Large intestine (tissue), 3 donors: ENCODE results near the gene GAB2. TPM values are rescaled to one million over a fixed set of nuclear protein-coding genes. Genes with fewer than 3 reads are reported as not detected.

Experiments
- DNase-seq, 2 donors: peaks; one replicate each; pipeline versions ENCODE4 v3.0.0 to v3.0.0-alpha.2; 2013
- H3K27ac ChIP-seq: one replicate; pipeline ENCODE4 v1.5.1; 2013; ENCODE audit warnings: low read length
- H3K27me3 ChIP-seq: 2 replicates; pipeline ENCODE4 v1.6.1; 2013; ENCODE audit warnings: low read length; ENCODE audit not compliant: control insufficient read depth, insufficient read depth
- H3K36me3 ChIP-seq: 2 replicates; pipeline ENCODE4 v1.6.1; 2013; ENCODE audit warnings: low read length; ENCODE audit not compliant: control insufficient read depth, insufficient read depth
- H3K4me1 ChIP-seq: one replicate; pipeline ENCODE4 v1.6.1; 2013; ENCODE audit warnings: low read length; ENCODE audit not compliant: control insufficient read depth, insufficient read depth
- H3K4me3 ChIP-seq: one replicate; pipeline ENCODE4 v1.5.1; 2013; ENCODE audit warnings: low read length
- H3K9me3 ChIP-seq: one replicate; pipeline ENCODE4 v1.6.1; 2013; ENCODE audit warnings: mild to moderate bottlenecking, low read depth, low read length, moderate library complexity; ENCODE audit not compliant: control insufficient read depth
- WGBS: methylation state at CpG from one replicate; pipeline ENCODE4 v1.1.5; 2013; ENCODE audit warnings: low lambda C conversion rate; ENCODE audit not compliant: insufficient coverage; 5-methylcytosine and 5-hydroxymethylcytosine counted together
- polyA plus RNA-seq: library from polyadenylated mRNA; unstranded; fragments of 120-200 nt; gene quantifications from one replicate; pipeline ENCODE4 v1.2.1, GENCODE V29; 2013

GAB2 gene
- polyA plus RNA-seq, 1 donor: 10.7 TPM

- WGBS: no CpG with 5 or more reads among the region's 6 CpGs
- Histone ChIP-seq H3K4me1 (no peaks in the 10 kb centered on the region), H3K4me3 (no peak overlapping the region), H3K27ac (no peak overlapping the region), H3K27me3 (peaks cover 10% of the 10 kb centered on the region), H3K9me3 (peaks cover 8% of the 10 kb centered on the region), H3K36me3 (peaks cover 3% of the 10 kb centered on the region)
- no peak for DNase-seq
Observed at GRCh38 chr11:78199015-78199652, 218.5 kb downstream of the GAB2 start.

GRCh38 chr11:78197816-78198215, 219.8 kb downstream of the GAB2 start:
- DNase-seq: no peak
- no peaks in the 10 kb centered on the region for H3K4me1 ChIP-seq
- H3K27me3 ChIP-seq: peaks cover 10% of the 10 kb centered on the region
- H3K27ac ChIP-seq: no peak overlapping the region
- peaks cover 8% of the 10 kb centered on the region for H3K9me3 ChIP-seq
- WGBS: no CpG with 5 or more reads among the region's 8 CpGs
- H3K36me3 ChIP-seq: peaks cover 3% of the 10 kb centered on the region
- H3K4me3 ChIP-seq: no peak overlapping the region

- no peak for DNase-seq
- Histone ChIP-seq H3K27me3 (peaks cover 10% of the 10 kb centered on the region), H3K27ac (no peak overlapping the region), H3K4me1 (no peaks in the 10 kb centered on the region), H3K36me3 (peaks cover 3% of the 10 kb centered on the region), H3K4me3 (no peak overlapping the region), H3K9me3 (peaks cover 8% of the 10 kb centered on the region)
- WGBS: no CpG with 5 or more reads among the region's 40 CpGs
Observed at GRCh38 chr11:78196661-78197091, 220.9 kb downstream of the GAB2 start.

GRCh38 chr11:78195917-78196560, 221.6 kb downstream of the GAB2 start:
- Histone ChIP-seq H3K4me3 (no peak overlapping the region), H3K27ac (no peak overlapping the region), H3K9me3 (peaks cover 8% of the 10 kb centered on the region), H3K4me1 (no peaks in the 10 kb centered on the region), H3K36me3 (peaks cover 3% of the 10 kb centered on the region), H3K27me3 (peaks cover 10% of the 10 kb centered on the region)
- no CpG with 5 or more reads among the region's 60 CpGs for WGBS
- peak in 1 of 2 donors; percentile 31 for DNase-seq

- Histone ChIP-seq H3K27ac (no peak overlapping the region), H3K36me3 (peaks cover 2% of the 10 kb centered on the region), H3K9me3 (peaks cover 8% of the 10 kb centered on the region), H3K4me1 (no peaks in the 10 kb centered on the region), H3K4me3 (no peak overlapping the region), H3K27me3 (peaks cover 10% of the 10 kb centered on the region)
- 33% methylated on average over 1 of the region's 3 CpGs for WGBS
- DNase-seq: peak; percentile 31 to 64
Observed at GRCh38 chr11:78194490-78194889, 223.1 kb downstream of the GAB2 start.

GRCh38 chr11:78193806-78194205, 223.8 kb downstream of the GAB2 start:
- no peak overlapping the region for H3K4me3 ChIP-seq
- H3K36me3 ChIP-seq: peaks cover 2% of the 10 kb centered on the region
- H3K27ac ChIP-seq: no peak overlapping the region
- H3K27me3 ChIP-seq: peaks cover 10% of the 10 kb centered on the region
- no peak for DNase-seq
- WGBS: no CpG with 5 or more reads among the region's 8 CpGs
- peaks cover 8% of the 10 kb centered on the region for H3K9me3 ChIP-seq
- H3K4me1 ChIP-seq: peaks cover 6% of the 10 kb centered on the region

- DNase-seq: no peak
- no CpG with 5 or more reads among the region's 4 CpGs for WGBS
- H3K27ac ChIP-seq: no peak overlapping the region
Observed at GRCh38 chr11:78192911-78193351, 224.7 kb downstream of the GAB2 start.

GRCh38 chr11:78192223-78192719, 225.3 kb downstream of the GAB2 start:
- WGBS: no CpG with 5 or more reads among the region's 6 CpGs
- Histone ChIP-seq H3K9me3 (peaks cover 8% of the 10 kb centered on the region), H3K4me1 (peaks cover 10% of the 10 kb centered on the region), H3K4me3 (no peak overlapping the region), H3K27me3 (peaks cover 10% of the 10 kb centered on the region), H3K27ac (no peak overlapping the region), H3K36me3 (no peaks in the 10 kb centered on the region)
- DNase-seq: no peak

More at GRCh38 chr11:78192911-78193351, 224.7 kb downstream of the GAB2 start:
- Histone ChIP-seq H3K4me1 (peaks cover 6% of the 10 kb centered on the region), H3K9me3 (peaks cover 8% of the 10 kb centered on the region), H3K27me3 (peaks cover 10% of the 10 kb centered on the region), H3K36me3 (peaks cover 1% of the 10 kb centered on the region), H3K4me3 (no peak overlapping the region)

GRCh38 chr11:78190871-78191538, 226.6 kb downstream of the GAB2 start:
- WGBS: no CpG with 5 or more reads among the region's 14 CpGs
- no peak for DNase-seq

GRCh38 chr11:78190374-78190773, 227.2 kb downstream of the GAB2 start:
- Histone ChIP-seq H3K27me3 (no peaks in the 10 kb centered on the region), H3K4me1 (peaks cover 10% of the 10 kb centered on the region), H3K36me3 (no peaks in the 10 kb centered on the region), H3K9me3 (no peaks in the 10 kb centered on the region), H3K4me3 (no peak overlapping the region), H3K27ac (no peak overlapping the region)
- WGBS: no CpG with 5 or more reads among the region's 3 CpGs
- no peak for DNase-seq

More at GRCh38 chr11:78190871-78191538, 226.6 kb downstream of the GAB2 start:
- Histone ChIP-seq H3K27me3 (peaks cover 5% of the 10 kb centered on the region), H3K9me3 (peaks cover 2% of the 10 kb centered on the region), H3K27ac (no peak overlapping the region), H3K4me1 (peaks cover 10% of the 10 kb centered on the region), H3K4me3 (no peak overlapping the region), H3K36me3 (no peaks in the 10 kb centered on the region)
